Epithelial cell of esophagus (primary cell): ENCODE data around the gene AGL.

Experiments used
- DNase-seq: peaks from one replicate; pipeline ENCODE4 v3.0.0; 2010; ENCODE audit warnings: low read depth
- H3K4me3 ChIP-seq: 2 replicates; pipeline ENCODE4 v1.5.1; 2011; ENCODE audit warnings: mild to moderate bottlenecking, low read length, control low read depth
- TF ChIP-seq, protein P1 (sequence below): IDR thresholded peaks from 2 replicates; pipeline ENCODE4 v1.5.1; 2011; ENCODE audit warnings: low read depth, mild to moderate bottlenecking, low read length, control low read depth, inconsistent platforms; ENCODE audit not compliant: insufficient read depth; ENCODE audit errors: missing control alignments

AGL gene

DNA sequence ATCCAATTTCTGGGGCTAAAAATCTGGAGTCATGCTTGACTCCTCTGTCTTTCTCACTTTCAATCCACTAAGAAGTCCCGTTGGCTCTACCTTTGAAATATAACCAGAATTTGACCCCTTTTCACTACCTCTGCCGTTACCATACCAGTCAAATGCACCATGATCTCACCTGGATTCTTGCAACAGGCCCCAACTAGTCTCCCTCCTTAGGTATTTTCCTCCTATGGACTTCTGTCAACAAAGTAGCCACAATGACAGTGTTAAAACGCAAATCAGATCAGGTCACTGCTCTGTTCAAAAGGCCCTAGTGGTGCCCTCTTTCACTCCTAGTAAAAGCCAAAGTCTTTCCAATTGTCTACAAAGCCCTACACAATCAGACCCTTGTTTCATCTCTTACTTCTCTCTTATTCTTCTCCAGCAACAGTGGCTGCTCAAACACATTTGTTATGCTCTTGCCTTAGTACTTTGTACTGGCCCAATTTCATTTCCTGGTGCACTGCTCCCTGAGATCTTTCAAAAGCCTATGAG is 35.7 kb upstream of the AGL start:
- TF ChIP-seq, protein P1, sequence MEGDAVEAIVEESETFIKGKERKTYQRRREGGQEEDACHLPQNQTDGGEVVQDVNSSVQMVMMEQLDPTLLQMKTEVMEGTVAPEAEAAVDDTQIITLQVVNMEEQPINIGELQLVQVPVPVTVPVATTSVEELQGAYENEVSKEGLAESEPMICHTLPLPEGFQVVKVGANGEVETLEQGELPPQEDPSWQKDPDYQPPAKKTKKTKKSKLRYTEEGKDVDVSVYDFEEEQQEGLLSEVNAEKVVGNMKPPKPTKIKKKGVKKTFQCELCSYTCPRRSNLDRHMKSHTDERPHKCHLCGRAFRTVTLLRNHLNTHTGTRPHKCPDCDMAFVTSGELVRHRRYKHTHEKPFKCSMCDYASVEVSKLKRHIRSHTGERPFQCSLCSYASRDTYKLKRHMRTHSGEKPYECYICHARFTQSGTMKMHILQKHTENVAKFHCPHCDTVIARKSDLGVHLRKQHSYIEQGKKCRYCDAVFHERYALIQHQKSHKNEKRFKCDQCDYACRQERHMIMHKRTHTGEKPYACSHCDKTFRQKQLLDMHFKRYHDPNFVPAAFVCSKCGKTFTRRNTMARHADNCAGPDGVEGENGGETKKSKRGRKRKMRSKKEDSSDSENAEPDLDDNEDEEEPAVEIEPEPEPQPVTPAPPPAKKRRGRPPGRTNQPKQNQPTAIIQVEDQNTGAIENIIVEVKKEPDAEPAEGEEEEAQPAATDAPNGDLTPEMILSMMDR: no peak

DNA sequence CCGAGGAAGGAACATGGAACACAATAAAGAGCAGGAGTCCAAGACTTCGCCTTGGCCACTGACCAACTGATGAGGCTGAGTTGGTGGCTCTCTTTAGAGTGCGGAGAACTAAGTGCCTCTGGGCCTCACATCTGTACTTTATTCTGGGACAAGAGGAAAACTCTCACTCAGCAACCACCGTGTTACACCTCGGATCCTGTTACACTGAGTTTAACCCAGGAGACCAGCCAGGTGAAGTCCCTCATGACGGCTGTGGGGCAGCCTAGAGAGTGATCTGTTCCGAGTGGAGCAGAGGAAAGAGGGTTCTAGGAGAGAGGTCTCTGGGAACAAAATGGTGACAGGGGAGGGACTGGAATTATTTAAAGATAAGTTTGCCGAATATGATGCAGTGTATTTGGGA is 33.5 kb upstream of the AGL start:
- TF ChIP-seq, protein P1: no peak
- DNase-seq: no peak
- no peak overlapping the region for H3K4me3 ChIP-seq

More for the DNA sequence above, 35.7 kb upstream of the AGL start:
- no peak overlapping the region for H3K4me3 ChIP-seq
- DNase-seq: peak; percentile 85

DNA sequence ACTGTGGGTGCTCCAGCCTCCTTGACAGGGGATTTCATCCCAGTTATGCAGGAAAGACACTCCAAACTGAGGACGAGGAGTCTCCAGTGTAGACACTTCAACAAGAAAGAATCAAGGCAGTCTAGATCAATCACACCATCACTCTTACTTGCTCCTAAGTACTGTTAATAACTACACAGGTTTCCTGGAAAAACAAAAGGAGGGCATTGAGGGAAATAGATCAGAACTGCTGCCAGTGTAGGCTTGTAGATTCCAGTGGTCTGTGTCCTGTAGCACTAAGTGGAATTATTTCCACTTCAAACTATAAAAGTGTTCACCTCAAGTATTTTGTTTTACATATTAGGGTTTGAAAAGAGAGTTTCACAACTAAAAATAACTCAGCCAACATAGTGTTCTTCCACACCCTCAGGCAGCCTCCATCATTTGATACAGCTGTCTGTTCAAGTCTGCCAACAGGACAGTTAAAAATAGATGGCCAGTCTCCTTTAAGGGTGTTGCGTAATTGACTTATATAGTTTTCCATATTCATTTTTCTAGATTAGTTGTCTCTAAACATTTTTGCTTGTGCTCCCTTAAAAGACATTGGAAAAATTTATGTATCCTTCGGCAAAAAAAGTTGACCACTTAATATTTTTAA is 32.0 kb upstream of the AGL start:
- H3K4me3 ChIP-seq: no peak overlapping the region
- DNase-seq: peak; percentile 23
- TF ChIP-seq, protein P1: no peak

DNA sequence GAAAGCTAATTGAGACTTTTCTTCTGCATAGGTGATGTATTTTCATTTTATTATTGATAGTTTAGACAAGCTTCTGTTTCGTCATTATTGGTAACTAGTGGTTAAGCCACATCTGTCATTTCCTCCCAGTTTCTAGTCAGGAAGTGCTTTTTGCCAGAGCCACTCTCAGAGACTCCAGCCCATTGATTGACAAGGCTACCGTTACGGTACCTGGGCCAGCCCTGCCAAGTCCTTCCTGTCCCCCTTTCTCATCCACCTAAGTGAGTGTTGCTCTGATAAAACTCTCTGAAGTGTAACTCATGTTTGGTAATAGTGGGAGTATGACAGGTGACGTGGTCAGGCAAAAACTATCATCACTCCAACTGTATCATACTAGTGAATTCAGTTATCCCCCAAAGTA is 29.6 kb upstream of the AGL start:
- DNase-seq: no peak
- H3K4me3 ChIP-seq: no peak overlapping the region
- TF ChIP-seq, protein P1: no peak

DNA sequence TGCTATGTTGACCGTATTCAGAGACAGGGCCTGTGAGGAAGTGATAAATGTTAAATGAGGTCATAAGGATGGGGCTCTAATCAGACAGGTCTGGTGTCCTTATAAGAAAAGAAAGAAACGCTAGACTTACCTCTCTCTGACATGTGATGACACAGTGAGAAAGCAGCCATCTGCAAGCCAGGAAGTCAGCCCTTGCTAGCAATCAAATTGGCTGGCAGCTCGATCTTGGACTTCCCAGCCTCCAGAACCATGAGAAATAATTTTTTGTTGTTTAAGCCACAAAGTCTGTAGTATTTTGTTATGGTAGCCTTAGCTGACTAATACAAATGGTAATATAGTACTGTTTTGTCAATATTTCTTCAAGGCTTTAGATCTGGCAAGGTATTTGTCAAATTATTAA is 25.1 kb upstream of the AGL start:
- no peak overlapping the region for H3K4me3 ChIP-seq
- TF ChIP-seq, protein P1: no peak
- DNase-seq: no peak

DNA sequence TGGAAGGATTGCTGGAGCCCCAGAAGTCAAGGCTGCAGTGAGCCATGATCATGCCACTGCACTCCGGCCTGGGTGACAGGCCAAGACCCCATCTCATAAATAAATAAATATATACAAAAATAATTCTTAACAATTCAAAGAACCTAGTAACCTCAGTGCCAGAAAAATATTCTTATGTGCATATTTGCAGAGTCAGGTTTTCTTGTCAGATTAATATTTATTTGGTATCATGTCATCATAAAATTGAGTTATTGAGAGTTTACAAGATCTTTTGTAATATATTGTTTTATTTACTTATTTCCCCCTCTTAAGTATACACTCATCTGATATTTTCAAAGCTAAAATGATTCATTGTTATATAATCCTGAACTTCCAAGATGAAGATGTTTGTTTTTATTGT is 24.5 kb upstream of the AGL start:
- no peak overlapping the region for H3K4me3 ChIP-seq
- DNase-seq: no peak
- TF ChIP-seq, protein P1: no peak

DNA sequence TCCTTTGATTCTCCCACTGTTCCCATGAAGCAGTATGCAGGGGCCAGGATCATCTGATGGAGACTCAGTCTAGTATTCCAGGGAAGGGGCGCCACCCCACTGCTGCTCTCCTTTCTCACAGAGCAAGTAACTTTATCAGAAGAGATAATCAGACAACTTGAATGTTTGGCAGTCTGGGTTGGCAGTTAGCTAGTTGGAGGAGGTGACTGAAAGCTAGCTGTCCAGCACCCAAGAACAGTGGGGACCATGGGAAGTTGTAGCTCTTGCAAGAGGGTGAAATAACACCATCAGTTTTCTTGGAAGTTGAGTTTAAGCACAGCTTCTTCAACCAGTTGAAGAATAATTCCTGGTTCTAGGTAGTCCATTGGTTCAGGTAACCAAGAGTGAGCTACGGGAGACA is 22.2 kb upstream of the AGL start:
- no peak overlapping the region for H3K4me3 ChIP-seq
- DNase-seq: no peak
- TF ChIP-seq, protein P1: no peak
